GM23338 (cell line): ENCODE measurements around the gene ADGRV1. TPM values are rescaled to one million over a fixed set of nuclear protein-coding genes. Genes with fewer than 3 reads are reported as not detected.

Experiments
- ATAC-seq: fragments of 200-7000 bp; cut with Tn5 transposase; 3 replicates; pipeline ENCODE4 v1.9.1; 2020
- DNase-seq: peaks from one replicate; pipeline ENCODE4 v3.0.0-alpha.2; 2015; ENCODE audit warnings: low spot score
- H2AFZ ChIP-seq: fragments of 200-600 bp; sonication (generic); 2 replicates; pipeline ENCODE4 v1.8.0; 2016; ENCODE audit warnings: antibody characterized with exemption, mild to moderate bottlenecking, moderate library complexity
- H3F3A ChIP-seq: fragments of 200-600 bp; sonication (generic); replicated peaks from 2 replicates; pipeline ENCODE4 v1.8.0; 2017; ENCODE audit warnings: antibody characterized with exemption, mixed run types, low read depth
- H3K27ac ChIP-seq: fragments of 200-600 bp; sonication (generic); 2 replicates; pipeline ENCODE4 v1.6.1; 2016; ENCODE audit warnings: low read depth
- H3K27me3 ChIP-seq: fragments of 200-600 bp; sonication (generic); 2 replicates; pipeline ENCODE4 v1.8.0; 2016; ENCODE audit warnings: mild to moderate bottlenecking, mixed run types, moderate library complexity; ENCODE audit not compliant: insufficient read depth
- H3K36me3 ChIP-seq: fragments of 200-600 bp; sonication (generic); 2 replicates; pipeline ENCODE4 v1.8.0; 2016; ENCODE audit warnings: mild to moderate bottlenecking; ENCODE audit not compliant: insufficient read depth
- H3K4me1 ChIP-seq: fragments of 200-600 bp; sonication (generic); 2 replicates; pipeline ENCODE4 v1.8.0; 2016; ENCODE audit warnings: mild to moderate bottlenecking, moderate library complexity; ENCODE audit not compliant: insufficient read depth
- H3K4me2 ChIP-seq: fragments of 200-600 bp; sonication (generic); 2 replicates; pipeline ENCODE4 v1.7.1; 2017; ENCODE audit warnings: mixed run types
- H3K4me3 ChIP-seq: fragments of 200-600 bp; sonication (generic); 2 replicates; pipeline ENCODE4 v1.6.1; 2016; ENCODE audit warnings: mixed run types
- H3K79me2 ChIP-seq: fragments of 200-600 bp; sonication (generic); replicated peaks from 2 replicates; pipeline ENCODE4 v1.8.0; 2017; ENCODE audit warnings: mild to moderate bottlenecking; ENCODE audit not compliant: insufficient read depth
- H3K9me2 ChIP-seq: fragments of 200-600 bp; sonication (generic); 2 replicates; pipeline ENCODE4 v1.8.0; 2017; ENCODE audit not compliant: insufficient read depth
- H4K20me1 ChIP-seq: fragments of 200-600 bp; sonication (generic); replicated peaks from 2 replicates; pipeline ENCODE4 v1.8.0; 2017; ENCODE audit warnings: mild to moderate bottlenecking; ENCODE audit not compliant: insufficient read depth
- H3K27ac Mint-ChIP-seq: 2 replicates; pipeline ENCODE4 v1.8.0; 2020; ENCODE audit warnings: inconsistent platforms, mild to moderate bottlenecking, moderate library complexity, mixed read lengths
- H3K27me3 Mint-ChIP-seq: 3 replicates; pipeline ENCODE4 v1.8.0; 2022; ENCODE audit warnings: low read depth, mild to moderate bottlenecking, moderate library complexity, mixed read lengths, inconsistent platforms; ENCODE audit not compliant: insufficient read depth, poor library complexity
- H3K36me3 Mint-ChIP-seq: 3 replicates; pipeline ENCODE4 v1.8.0; 2021; ENCODE audit warnings: low read depth, mild to moderate bottlenecking, inconsistent platforms, moderate library complexity, mixed read lengths
- H3K4me1 Mint-ChIP-seq: 3 replicates; pipeline ENCODE4 v1.8.0; 2020; ENCODE audit warnings: mild to moderate bottlenecking, inconsistent platforms, mixed read lengths
- H3K4me3 Mint-ChIP-seq: 3 replicates; pipeline ENCODE4 v1.8.0; 2021; ENCODE audit warnings: moderate library complexity, mild to moderate bottlenecking, inconsistent platforms, mixed read lengths
- H3K9me3 Mint-ChIP-seq: 3 replicates; pipeline ENCODE4 v1.8.0; 2020; ENCODE audit warnings: moderate library complexity, mild to moderate bottlenecking, inconsistent platforms, mixed read lengths
- CREB1 ChIP-seq: fragments of 250-450 bp; sonication (Bioruptor Pico); IDR thresholded peaks from 2 replicates; pipeline ENCODE4 v1.5.0; 2020; ENCODE audit warnings: low read depth, mild to moderate bottlenecking, moderate library complexity
- EZH2phosphoT487 ChIP-seq: fragments of 200-600 bp; sonication (generic); IDR thresholded peaks from one replicate; pipeline ENCODE4 v1.8.1; 2018; ENCODE audit warnings: antibody characterized with exemption; ENCODE audit not compliant: unreplicated experiment
- JUNB ChIP-seq: IDR thresholded peaks from one replicate; pipeline ENCODE4 v1.6.1; 2016; ENCODE audit warnings: antibody characterized with exemption; ENCODE audit not compliant: unreplicated experiment
- NANOG ChIP-seq: IDR thresholded peaks from 2 replicates; pipeline ENCODE4 v1.6.1; 2016; ENCODE audit warnings: antibody characterized with exemption, borderline replicate concordance
- ZNF331 ChIP-seq: fragments of 250-450 bp; sonication (Bioruptor Pico); IDR thresholded peaks from 2 replicates; pipeline ENCODE4 v1.5.0; 2020; ENCODE audit warnings: low read depth, mild to moderate bottlenecking, moderate library complexity
- polyA plus RNA-seq: library from polyadenylated mRNA; unstranded; fragments of >200 nt; fragmentation: Nextera tagmentation; extraction: Ambion mirVana; gene quantifications from 2 replicates; pipeline ENCODE4 v1.2.1, GENCODE V29; 2016
- total RNA-seq: library from RNA; depleted of rRNA; stranded (reverse); fragments of >200 nt; shearing (Covaris generic); gene quantifications from 2 replicates; pipeline ENCODE4 v1.2.3, GENCODE V29; 2014
- TF ChIP-seq, protein P1 (sequence below): fragments of 250-450 bp; sonication (Bioruptor Pico); IDR thresholded peaks from 2 replicates; pipeline ENCODE4 v1.5.0; 2020; ENCODE audit warnings: mild to moderate bottlenecking, moderate library complexity
- TF ChIP-seq, protein P2 (sequence below), 2 experiments: fragments of 200-600 bp in 1 of 2; sonication (generic) in 1 of 2; conservative IDR thresholded peaks; 2 replicates each; pipeline versions ENCODE4 v1.5.1 to v1.6.1; 2016 to 2017; ENCODE audit warnings: antibody characterized with exemption in 2 of 2, low read depth in 2 of 2, mild to moderate bottlenecking in 2 of 2, moderate library complexity in 1 of 2
- TF ChIP-seq, protein P3 (sequence below): IDR thresholded peaks from one replicate; pipeline ENCODE4 v1.6.1; 2018; ENCODE audit warnings: antibody characterized with exemption; ENCODE audit not compliant: unreplicated experiment

ADGRV1 gene
- total and polyA plus RNA-seq, 2 experiments from 2014 or later = 46.1 to 149 TPM

DNA sequence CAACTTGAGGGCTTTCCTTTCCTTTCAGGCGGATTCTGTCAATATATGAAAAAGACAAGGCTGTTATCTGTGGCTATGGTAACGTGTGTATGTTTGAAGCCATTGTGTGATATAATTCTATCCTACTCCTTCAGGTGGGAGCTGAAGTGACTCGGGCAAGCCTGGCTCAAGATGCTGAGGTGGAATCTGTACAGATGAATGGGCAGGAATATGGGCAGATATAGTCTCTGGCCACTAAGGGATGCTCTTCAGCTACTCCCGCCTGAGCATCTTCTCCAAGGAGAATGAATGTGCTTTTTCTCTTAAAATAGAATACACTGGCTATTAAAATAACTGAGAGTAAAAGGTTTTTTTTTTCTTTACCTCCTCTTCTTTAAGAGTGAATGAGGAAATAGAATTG lies 244.8 kb downstream of the ADGRV1 start:
- peak; percentile 47; the same call in 2 of the 3 replicates for ATAC-seq
- no peak overlapping the region for H3K4me3 Mint-ChIP-seq
- H3K27ac Mint-ChIP-seq = no peak overlapping the region
- Histone ChIP-seq H3K4me1 (no peaks in the 10 kb centered on the region), H3K79me2 (no peaks in the 10 kb centered on the region), H2AFZ (no peak overlapping the region), H3K4me3 (no peak overlapping the region), H3K9me2 (no peaks in the 10 kb centered on the region), H3K4me2 (no peak overlapping the region), H3K36me3 (peaks cover 14% of the 10 kb centered on the region; the same call in 1 of the 2 replicates), H3K27me3 (no peaks in the 10 kb centered on the region), H3F3A (no peaks in the 10 kb centered on the region), H3K27ac (no peak overlapping the region), H4K20me1 (no peaks in the 10 kb centered on the region)
- TF ChIP-seq, protein P1, sequence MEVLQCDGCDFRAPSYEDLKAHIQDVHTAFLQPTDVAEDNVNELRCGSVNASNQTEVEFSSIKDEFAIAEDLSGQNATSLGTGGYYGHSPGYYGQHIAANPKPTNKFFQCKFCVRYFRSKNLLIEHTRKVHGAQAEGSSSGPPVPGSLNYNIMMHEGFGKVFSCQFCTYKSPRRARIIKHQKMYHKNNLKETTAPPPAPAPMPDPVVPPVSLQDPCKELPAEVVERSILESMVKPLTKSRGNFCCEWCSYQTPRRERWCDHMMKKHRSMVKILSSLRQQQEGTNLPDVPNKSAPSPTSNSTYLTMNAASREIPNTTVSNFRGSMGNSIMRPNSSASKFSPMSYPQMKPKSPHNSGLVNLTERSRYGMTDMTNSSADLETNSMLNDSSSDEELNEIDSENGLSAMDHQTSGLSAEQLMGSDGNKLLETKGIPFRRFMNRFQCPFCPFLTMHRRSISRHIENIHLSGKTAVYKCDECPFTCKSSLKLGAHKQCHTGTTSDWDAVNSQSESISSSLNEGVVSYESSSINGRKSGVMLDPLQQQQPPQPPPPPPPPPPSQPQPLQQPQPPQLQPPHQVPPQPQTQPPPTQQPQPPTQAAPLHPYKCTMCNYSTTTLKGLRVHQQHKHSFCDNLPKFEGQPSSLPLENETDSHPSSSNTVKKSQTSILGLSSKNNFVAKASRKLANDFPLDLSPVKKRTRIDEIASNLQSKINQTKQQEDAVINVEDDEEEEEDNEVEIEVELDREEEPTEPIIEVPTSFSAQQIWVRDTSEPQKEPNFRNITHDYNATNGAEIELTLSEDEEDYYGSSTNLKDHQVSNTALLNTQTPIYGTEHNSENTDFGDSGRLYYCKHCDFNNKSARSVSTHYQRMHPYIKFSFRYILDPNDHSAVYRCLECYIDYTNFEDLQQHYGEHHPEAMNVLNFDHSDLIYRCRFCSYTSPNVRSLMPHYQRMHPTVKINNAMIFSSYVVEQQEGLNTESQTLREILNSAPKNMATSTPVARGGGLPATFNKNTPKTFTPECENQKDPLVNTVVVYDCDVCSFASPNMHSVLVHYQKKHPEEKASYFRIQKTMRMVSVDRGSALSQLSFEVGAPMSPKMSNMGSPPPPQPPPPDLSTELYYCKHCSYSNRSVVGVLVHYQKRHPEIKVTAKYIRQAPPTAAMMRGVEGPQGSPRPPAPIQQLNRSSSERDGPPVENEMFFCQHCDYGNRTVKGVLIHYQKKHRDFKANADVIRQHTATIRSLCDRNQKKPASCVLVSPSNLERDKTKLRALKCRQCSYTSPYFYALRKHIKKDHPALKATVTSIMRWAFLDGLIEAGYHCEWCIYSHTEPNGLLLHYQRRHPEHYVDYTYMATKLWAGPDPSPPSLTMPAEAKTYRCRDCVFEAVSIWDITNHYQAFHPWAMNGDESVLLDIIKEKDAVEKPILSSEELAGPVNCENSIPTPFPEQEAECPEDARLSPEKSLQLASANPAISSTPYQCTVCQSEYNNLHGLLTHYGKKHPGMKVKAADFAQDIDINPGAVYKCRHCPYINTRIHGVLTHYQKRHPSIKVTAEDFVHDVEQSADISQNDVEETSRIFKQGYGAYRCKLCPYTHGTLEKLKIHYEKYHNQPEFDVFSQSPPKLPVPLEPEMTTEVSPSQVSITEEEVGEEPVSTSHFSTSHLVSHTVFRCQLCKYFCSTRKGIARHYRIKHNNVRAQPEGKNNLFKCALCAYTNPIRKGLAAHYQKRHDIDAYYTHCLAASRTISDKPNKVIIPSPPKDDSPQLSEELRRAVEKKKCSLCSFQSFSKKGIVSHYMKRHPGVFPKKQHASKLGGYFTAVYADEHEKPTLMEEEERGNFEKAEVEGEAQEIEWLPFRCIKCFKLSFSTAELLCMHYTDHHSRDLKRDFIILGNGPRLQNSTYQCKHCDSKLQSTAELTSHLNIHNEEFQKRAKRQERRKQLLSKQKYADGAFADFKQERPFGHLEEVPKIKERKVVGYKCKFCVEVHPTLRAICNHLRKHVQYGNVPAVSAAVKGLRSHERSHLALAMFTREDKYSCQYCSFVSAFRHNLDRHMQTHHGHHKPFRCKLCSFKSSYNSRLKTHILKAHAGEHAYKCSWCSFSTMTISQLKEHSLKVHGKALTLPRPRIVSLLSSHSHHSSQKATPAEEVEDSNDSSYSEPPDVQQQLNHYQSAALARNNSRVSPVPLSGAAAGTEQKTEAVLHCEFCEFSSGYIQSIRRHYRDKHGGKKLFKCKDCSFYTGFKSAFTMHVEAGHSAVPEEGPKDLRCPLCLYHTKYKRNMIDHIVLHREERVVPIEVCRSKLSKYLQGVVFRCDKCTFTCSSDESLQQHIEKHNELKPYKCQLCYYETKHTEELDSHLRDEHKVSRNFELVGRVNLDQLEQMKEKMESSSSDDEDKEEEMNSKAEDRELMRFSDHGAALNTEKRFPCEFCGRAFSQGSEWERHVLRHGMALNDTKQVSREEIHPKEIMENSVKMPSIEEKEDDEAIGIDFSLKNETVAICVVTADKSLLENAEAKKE (CRISPR knock-in tag) = no peak
- TF ChIP-seq NANOG (no peak), ZNF331 (no peak), JUNB (no peak), EZH2phosphoT487 (no peak), CREB1 (CRISPR knock-in tag) (no peak)
- TF ChIP-seq, protein P2, sequence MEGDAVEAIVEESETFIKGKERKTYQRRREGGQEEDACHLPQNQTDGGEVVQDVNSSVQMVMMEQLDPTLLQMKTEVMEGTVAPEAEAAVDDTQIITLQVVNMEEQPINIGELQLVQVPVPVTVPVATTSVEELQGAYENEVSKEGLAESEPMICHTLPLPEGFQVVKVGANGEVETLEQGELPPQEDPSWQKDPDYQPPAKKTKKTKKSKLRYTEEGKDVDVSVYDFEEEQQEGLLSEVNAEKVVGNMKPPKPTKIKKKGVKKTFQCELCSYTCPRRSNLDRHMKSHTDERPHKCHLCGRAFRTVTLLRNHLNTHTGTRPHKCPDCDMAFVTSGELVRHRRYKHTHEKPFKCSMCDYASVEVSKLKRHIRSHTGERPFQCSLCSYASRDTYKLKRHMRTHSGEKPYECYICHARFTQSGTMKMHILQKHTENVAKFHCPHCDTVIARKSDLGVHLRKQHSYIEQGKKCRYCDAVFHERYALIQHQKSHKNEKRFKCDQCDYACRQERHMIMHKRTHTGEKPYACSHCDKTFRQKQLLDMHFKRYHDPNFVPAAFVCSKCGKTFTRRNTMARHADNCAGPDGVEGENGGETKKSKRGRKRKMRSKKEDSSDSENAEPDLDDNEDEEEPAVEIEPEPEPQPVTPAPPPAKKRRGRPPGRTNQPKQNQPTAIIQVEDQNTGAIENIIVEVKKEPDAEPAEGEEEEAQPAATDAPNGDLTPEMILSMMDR (conservative IDR thresholded peaks at IDR 0.05; ENCODE audit: low read depth in 2 of 2) = peak in 1 of 2 experiments; percentile 6; a peak in 1 of 4 replicates
- TF ChIP-seq, protein P3, sequence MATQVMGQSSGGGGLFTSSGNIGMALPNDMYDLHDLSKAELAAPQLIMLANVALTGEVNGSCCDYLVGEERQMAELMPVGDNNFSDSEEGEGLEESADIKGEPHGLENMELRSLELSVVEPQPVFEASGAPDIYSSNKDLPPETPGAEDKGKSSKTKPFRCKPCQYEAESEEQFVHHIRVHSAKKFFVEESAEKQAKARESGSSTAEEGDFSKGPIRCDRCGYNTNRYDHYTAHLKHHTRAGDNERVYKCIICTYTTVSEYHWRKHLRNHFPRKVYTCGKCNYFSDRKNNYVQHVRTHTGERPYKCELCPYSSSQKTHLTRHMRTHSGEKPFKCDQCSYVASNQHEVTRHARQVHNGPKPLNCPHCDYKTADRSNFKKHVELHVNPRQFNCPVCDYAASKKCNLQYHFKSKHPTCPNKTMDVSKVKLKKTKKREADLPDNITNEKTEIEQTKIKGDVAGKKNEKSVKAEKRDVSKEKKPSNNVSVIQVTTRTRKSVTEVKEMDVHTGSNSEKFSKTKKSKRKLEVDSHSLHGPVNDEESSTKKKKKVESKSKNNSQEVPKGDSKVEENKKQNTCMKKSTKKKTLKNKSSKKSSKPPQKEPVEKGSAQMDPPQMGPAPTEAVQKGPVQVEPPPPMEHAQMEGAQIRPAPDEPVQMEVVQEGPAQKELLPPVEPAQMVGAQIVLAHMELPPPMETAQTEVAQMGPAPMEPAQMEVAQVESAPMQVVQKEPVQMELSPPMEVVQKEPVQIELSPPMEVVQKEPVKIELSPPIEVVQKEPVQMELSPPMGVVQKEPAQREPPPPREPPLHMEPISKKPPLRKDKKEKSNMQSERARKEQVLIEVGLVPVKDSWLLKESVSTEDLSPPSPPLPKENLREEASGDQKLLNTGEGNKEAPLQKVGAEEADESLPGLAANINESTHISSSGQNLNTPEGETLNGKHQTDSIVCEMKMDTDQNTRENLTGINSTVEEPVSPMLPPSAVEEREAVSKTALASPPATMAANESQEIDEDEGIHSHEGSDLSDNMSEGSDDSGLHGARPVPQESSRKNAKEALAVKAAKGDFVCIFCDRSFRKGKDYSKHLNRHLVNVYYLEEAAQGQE = no peak
- H3K36me3 Mint-ChIP-seq = peaks cover 23% of the 10 kb centered on the region
- H3K27me3 Mint-ChIP-seq = peaks cover 7% of the 10 kb centered on the region
- peaks cover 3% of the 10 kb centered on the region; the same call in 1 of the 3 replicates for H3K4me1 Mint-ChIP-seq
- no peak for DNase-seq
- peaks cover 20% of the 10 kb centered on the region for H3K9me3 Mint-ChIP-seq
